Measurements from ENCODE around the gene SAPCD1.
A peak's percentile ranks its signal among the peaks of the same experiment; 100 is the strongest.

The SAPCD1 gene

DNA sequence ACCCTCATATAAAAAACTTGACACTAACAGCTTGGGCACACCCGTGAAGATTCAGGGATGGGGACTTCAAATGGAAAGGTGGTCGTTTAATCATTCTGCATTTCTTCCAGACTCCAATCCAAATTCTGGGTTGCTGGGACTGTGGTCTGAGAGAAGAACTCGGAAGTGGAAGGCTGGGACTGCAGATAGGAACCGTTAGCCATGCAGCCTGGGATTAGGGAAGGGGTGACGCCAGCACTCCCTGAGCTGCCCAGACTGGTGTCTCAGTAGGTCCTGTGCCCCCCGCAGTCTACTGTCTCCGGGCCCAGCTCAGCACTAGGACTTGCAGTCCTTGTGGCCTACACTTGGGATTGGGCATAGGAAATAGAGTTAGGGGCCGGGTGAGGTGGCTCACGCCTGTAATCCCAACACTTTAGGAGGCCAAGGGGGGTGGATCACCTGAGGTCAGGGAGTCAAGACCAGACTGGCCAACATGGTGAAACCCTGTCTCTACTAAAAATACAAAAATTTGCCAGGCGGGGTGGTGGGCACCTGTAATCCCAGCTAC, 25.6 kb upstream of the SAPCD1 start:
- Histone ChIP-seq H3K4me1 (ENCODE audit: control insufficient read depth in 1 of 2, insufficient read depth in 1 of 2, low read depth in 1 of 2, low read length in 1 of 2) (peaks cover 71 to 77% of the 10 kb centered on the region in 2 experiments), H3K36me3 (peaks cover 25% of the 10 kb centered on the region), H3K27me3 (no peaks in the 10 kb centered on the region), H3K4me3 (ENCODE audit: low read depth in 1 of 2, low read length in 1 of 2) (peak overlapping the region; percentile 88 to 98), H3K9me3 (no peaks in the 10 kb centered on the region), H3K27ac (peak overlapping the region; percentile 96)
- TF ChIP-seq, protein P1, sequence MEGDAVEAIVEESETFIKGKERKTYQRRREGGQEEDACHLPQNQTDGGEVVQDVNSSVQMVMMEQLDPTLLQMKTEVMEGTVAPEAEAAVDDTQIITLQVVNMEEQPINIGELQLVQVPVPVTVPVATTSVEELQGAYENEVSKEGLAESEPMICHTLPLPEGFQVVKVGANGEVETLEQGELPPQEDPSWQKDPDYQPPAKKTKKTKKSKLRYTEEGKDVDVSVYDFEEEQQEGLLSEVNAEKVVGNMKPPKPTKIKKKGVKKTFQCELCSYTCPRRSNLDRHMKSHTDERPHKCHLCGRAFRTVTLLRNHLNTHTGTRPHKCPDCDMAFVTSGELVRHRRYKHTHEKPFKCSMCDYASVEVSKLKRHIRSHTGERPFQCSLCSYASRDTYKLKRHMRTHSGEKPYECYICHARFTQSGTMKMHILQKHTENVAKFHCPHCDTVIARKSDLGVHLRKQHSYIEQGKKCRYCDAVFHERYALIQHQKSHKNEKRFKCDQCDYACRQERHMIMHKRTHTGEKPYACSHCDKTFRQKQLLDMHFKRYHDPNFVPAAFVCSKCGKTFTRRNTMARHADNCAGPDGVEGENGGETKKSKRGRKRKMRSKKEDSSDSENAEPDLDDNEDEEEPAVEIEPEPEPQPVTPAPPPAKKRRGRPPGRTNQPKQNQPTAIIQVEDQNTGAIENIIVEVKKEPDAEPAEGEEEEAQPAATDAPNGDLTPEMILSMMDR (IDR thresholded peaks at IDR 0.05), result no peak

DNA sequence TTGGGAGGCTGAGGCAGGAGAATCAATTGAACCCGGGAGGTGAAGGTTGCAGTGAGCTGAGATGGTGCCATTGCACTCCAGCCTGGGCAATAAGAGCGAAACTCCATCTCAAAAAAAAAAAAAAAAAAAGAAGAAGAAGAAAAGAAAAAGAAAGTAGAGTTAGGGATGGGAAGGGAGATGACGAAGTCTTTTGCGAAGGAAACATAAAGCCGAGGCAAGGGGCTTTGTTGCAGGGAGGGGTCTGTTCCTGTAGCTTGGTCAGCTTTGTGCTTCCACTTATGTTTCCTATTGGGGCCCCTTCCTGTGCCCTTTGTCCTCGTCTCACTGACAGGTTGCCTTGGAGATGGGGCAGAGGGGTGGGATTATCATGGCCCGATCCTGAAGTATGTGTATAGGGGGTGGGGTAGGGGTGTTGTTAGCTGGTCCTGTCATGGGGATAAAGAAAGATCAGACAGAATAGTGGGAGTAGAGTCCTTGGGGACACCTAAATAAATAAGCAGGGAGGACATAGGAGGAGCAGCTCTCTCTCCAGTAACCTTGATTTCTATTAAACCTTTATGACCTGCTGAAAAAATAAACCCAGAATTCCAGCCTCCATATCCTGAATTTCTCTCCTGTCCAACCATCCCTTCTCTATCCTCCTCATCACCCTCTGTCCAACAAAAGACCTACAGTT, 25.0 kb upstream of the SAPCD1 start:
- peak overlapping the region; percentile 88 to 98 for H3K4me3 ChIP-seq (ENCODE audit: low read depth in 1 of 2, low read length in 1 of 2)

DNA sequence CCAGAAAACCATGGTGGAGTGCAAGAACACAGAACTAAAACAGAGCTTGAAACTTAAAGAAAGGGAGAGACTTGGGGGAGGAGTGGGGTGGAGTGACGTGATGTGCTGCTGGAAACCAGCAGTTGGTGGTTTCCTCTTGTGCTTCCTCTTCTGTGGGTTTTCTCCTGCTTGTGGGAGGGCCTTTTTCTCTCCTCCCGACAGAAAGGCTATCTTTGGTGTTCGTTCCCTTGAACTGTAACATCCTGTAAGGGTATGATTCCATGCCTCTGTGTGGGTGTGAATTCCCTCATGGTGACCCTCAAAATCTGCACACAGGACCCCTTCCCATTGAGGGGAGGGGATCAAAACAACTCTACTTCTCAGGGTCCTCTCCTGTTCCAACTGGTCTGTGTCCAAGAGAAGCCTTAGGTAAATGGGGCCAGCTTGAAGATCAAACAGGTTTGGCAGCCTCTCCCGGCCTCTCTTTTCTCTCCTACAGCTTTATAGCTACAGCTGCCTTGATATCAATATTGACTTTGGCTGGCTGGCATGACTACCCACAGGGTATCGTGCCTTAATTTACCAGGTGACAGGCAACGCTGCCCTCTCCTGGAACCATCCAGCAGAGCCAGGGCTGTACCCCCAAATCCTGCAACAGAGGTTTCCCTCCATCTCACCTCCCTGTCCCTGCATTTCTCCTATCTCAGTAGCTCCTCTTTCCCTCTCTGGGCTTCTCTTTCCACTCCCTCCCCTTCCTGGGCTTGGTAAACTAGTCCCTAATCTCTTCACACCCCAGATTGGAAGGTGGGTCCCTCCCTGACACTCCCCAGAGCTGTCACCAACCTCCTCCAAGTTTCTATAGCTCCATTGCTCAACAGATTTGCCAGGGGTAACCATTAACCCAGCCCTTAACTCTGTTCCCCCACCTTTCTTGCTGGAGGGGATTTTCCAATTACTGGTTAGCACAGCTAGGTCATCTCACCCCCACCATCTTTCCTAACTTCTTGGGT, 24.2 kb upstream of the SAPCD1 start:
- H3K9me3 ChIP-seq, result no peaks in the 10 kb centered on the region
- H3K27ac ChIP-seq, result peak overlapping the region; percentile 96
- no peaks in the 10 kb centered on the region for H3K27me3 ChIP-seq
- TF ChIP-seq, protein P1 (IDR thresholded peaks at IDR 0.05), result no peak
- peaks cover 57 to 65% of the 10 kb centered on the region in 2 experiments for H3K4me1 ChIP-seq (ENCODE audit: control insufficient read depth in 1 of 2, insufficient read depth in 1 of 2, low read depth in 1 of 2, low read length in 1 of 2)
- peaks cover 11% of the 10 kb centered on the region for H3K36me3 ChIP-seq
- H3K4me3 ChIP-seq (ENCODE audit: low read depth in 1 of 2, low read length in 1 of 2), result peak overlapping the region; percentile 88 to 98

More for the DNA sequence above, 25.0 kb upstream of the SAPCD1 start:
- Histone ChIP-seq H3K27ac (peak overlapping the region; percentile 96), H3K27me3 (no peaks in the 10 kb centered on the region), H3K4me1 (ENCODE audit: control insufficient read depth in 1 of 2, insufficient read depth in 1 of 2, low read depth in 1 of 2, low read length in 1 of 2) (peaks cover 65 to 72% of the 10 kb centered on the region in 2 experiments), H3K36me3 (peaks cover 19% of the 10 kb centered on the region), H3K9me3 (no peaks in the 10 kb centered on the region)
- TF ChIP-seq, protein P1 (IDR thresholded peaks at IDR 0.05), result no peak

DNA sequence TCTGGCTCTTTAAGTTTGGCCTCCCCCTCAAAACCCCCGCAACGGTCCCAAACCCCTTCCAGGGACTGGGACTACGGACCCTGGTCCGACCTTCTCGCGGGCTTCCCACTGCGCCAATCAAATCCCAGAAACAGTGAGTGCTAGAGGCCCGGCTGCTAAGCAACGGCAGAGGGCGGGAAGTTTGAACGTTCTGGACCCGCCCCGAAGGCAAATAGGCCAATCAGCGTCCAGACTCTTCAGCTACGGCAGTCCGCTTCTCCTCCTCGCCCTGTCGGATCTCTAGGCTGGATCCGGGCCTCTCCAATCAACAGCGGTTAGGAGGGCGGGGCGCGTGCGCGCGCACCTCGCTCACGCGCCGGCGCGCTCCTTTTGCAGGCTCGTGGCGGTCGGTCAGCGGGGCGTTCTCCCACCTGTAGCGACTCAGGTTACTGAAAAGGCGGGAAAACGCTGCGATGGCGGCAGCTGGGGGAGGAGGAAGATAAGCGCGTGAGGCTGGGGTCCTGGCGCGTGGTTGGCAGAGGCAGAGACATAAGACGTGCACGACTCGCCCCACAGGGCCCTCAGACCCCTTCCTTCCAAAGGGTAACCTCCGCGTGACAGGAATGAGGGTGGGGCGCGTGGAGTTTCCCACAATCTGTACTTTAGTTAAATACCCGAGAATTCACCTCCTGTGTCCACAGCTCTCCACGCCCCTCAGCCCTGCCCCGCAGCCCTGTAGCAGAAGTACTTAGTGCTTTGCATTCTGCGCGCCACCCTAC, 22.6 kb upstream of the SAPCD1 start, which contains the start of gene MSH5:
TSS of gene MSH5 (plus strand) at position 367 of the 758 bp plus-strand sequence. CDS start 462 bp downstream, outside the sequence.
- Histone ChIP-seq H3K9me3 (no peaks in the 10 kb centered on the region), H3K4me3 (ENCODE audit: low read depth in 1 of 2, low read length in 1 of 2) (peak within 1 kb of the TSS; percentile 88 to 98), H3K4me1 (ENCODE audit: control insufficient read depth in 1 of 2, insufficient read depth in 1 of 2, low read depth in 1 of 2, low read length in 1 of 2) (peaks cover 44 to 52% of the 10 kb centered on the region in 2 experiments), H3K36me3 (no peaks in the 10 kb centered on the region), H3K27me3 (no peaks in the 10 kb centered on the region), H3K27ac (peak within 1 kb of the TSS; percentile 96)
- TF ChIP-seq, protein P1 (IDR thresholded peaks at IDR 0.05), result no peak
